ENCODE results near the gene L3MBTL4.

Gene L3MBTL4

DNA sequence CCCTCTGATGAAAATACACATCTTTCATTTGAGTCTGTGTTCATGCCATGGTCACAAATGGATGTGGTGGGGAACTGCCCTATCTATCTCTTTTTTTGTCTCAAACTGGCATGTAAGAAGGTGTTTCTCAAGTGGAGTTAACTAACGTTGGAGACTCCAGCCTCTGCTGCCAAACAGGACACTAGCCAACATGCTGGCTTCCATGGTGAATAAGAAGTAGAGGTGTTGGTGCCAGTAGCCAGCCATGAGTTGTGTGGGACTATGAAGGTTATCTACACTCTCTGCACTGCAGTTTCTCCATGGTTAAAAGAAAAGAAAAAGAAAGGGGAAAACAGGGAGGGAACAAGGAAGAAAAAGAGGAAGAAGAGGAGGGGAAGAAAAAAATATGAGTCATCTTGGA is 370.4 kb downstream of the L3MBTL4 start:
- no peak for DNase-seq (ENCODE audit: low read depth in 3 of 3)

DNA sequence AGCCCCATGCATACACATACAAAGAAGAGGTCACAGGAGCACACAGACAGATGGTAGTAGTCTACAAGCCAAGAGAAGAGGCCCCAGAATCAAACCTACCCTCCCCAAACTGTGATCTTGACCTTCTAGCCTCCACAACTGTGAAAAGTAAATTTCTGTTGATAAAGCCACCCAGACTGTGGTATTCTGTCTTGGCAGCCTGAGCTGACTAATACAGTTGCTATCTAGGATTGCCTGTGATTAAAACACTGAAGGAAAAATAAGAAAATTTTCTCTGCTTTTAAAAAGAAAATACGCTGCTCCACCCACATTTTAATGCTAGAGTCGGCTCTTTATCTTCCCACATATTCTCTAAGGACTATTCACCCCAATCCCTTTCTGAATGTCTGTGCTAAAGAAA is 375.7 kb downstream of the L3MBTL4 start:
- no peak for DNase-seq (ENCODE audit: low read depth in 3 of 3)

DNA sequence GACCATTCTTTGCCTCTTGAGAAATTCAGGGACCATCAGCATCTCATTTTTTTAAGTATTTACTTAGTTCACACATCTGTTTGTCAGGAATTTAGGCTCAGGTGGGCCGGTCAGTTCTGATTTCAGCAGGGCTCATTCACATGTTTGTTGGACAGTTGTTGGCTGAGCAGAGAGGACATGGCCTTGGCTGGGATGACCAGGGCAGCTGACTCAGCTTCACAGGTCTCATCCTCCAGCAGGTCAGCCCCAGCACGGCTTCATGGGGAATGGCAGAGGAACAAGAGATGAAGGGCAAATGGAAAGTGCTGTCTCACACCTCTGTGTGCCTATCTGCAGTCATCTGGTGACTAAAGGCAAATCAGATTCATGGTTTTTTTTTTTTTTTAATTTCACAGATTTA is 383.3 kb downstream of the L3MBTL4 start:
- no peak for DNase-seq (ENCODE audit: low read depth in 3 of 3)

DNA sequence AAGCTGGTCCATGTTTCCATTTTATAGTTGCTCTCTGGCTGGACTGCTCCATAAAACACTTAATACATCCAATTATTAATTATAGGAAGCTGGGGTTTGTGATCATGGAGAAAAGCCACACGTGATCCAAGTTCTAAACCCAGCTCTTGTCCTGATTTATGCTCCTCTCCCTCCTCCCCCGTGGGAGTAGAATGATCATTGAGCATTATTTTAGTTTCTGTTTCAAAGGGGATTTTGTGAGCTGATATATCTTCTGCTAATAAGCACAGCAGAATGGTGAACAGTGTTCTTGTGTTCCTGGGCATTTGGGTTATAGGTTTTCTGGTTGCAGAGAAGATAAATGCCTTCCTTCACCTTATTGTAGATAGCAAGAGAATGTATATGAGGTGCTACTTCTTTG is 383.7 kb downstream of the L3MBTL4 start:
- no peak for DNase-seq (ENCODE audit: low read depth in 3 of 3)

DNA sequence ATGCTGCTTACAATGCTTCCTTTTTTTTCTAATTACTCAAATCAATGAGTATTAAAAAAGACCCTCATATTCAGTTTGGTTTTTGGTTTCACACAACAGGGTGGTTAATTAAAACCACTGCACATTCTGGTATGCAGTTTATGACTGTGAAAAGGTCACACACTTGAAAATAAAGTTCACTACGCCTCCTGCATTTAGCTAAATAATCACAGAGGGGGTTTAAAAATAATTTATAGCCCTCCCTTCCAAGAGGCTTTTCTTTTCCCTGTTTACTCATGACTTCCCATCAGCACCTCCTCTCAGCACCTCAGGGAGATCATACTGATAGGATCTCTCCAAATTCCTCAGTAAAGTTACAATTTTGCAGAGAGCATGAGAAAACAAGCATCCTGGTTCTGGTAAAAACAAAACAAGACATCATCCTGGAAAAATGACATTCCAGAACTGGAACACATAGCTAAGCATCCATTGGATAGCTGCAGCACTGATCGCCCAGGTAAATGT is 389.9 kb downstream of the L3MBTL4 start:
- DNase-seq (ENCODE audit: low read depth in 3 of 3), result no peak

DNA sequence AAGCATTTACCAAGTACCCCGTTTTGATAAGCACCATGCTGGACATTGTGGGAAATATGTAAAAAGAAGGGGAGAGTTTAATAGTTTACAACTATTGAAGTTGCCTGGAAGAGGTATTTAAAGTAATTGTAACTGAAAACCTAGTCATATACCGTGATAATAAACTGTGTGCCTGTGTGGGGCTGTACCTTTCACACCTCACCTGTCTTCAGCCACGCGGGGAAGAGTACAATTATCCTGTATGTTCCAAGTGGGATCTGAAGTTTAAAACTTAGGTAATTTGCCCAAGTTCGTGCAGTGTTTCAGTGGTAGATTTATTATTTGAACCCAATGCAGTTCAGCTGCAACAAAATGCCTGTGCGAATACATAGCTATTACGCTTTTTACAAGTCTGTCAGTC is 391.2 kb downstream of the L3MBTL4 start:
- DNase-seq (ENCODE audit: low read depth in 3 of 3), result no peak

DNA sequence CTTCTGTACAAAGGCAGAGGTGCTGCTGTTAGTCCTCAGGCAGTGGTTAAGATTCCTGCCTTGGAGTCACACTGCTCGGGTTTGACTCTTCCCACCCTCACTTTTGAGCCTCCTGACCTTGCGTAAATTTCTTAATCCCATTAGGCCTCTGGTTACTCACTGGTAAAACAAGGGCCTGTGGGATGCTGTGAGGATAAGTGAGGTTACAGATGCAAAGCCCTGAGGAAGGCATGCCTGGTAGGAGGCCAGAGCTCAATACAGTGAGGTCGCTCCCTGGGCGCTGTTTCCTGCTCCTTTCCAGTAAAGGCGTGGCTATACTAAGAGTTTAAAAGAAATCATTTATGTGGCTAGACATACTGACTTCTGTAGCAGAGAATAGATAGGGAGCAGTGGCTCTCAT is 391.9 kb downstream of the L3MBTL4 start:
- DNase-seq (ENCODE audit: low read depth in 3 of 3), result no peak

DNA sequence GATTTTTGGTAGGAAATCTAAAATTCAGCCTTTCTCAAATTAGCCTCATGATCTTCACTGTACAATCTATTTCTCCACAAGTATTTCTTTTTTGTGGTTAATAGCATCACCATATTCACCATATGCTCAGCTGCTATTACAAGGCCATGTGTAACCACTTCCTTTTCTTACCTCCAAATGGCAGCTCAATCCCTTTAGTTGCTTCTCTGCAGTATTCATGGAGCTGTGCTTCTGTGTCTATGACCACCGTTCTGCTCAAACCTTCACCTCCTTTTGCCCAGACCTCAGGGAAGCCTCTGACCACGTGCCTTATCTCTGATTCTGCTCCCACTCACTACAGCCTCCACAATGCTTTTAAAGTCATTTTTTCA is 392.7 kb downstream of the L3MBTL4 start:
- DNase-seq (ENCODE audit: low read depth in 3 of 3), result no peak

DNA sequence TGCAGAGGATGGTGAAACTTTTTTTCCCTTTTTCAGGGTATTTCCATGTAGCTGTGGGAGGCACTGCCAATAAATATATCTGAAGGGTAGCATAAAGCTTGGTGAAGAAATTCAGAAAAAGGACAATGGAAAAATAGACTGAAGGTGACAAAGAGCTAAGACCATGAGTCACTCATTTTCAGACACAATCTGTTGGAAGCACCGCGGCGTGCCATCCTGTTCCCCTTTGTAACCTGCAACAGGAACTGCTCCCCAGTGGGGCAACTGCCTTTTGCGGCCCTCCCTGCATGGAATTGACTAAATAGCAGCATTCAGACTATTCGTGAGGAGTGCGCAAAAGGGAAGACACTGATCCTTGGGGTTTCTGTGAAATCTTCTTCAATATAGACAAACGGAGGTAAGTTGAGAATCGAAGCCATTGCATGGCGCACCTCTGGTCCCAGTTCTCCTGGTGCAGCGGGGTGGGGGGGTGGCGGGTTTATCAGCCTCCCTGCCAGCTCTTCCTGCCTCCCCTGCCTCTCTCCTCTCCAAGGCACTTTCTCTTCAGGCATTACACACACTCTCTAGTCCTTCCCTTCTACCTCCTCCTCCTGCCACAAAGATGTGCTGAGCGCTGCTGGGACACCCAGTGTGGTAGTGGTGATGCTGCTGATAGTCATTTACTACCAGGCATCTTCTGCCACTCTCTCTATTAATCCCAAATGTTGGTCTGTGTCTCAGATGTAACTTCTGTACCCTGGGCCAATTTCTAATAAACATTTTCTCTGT is 393.2 kb downstream of the L3MBTL4 start:
- DNase-seq (ENCODE audit: low read depth in 3 of 3), result no peak

DNA sequence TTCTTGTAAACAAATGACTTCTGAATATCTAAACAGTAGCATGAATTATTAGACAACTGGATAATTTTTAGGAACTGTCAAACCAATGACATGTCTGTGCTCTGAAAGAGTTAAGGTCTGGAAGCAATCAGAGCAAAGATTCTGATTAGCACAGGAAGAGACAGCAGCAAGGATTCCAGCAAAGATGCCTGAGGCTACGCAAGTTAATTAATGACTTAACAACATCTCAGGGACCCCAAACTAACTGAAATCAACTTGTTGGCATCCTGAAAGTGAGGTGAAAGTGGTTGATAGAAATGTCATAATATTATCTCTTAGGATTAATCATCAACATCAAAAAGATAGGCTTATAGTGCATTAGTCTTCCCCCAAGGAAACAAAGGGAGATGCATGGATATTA is 396.0 kb downstream of the L3MBTL4 start:
- no peak for DNase-seq (ENCODE audit: low read depth in 3 of 3)

DNA sequence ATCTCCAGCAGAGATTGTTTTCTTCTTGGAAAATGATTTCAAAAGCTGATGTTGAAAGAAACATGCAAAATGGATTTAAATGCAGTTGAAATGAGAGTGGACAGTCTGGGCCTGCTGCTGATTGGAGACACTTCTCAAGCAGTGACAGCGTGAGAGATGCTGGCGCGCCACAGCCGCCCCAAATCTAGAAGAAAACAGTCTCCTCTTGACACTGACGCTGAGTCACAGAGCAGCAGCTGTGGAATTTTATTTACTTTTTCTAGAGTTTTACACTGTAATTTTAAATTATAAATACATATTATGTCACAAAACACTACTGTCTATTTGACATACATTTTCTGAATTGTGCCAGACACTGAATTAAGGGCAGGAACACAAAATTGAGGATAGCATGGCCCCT is 397.5 kb downstream of the L3MBTL4 start:
- DNase-seq (ENCODE audit: low read depth in 3 of 3), result no peak

DNA sequence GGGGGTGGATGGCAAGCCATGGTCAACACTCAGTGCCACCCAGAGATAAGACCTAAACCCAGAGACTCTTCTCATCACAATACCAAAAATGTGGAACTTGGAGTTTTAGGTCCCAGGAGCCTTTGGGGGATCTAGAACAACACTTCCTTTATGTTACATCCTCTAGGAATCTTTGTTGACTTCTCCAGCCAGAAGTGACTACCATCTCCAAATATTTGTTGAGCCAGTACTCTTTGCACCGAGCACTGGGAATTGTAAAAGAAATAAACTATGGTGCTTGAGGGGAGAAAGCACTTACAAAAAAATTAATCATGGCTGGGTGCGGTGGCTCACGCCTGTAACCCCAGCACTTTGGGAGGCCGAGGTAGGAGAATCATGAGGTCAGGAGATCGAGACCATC is 399.3 kb downstream of the L3MBTL4 start:
- DNase-seq (ENCODE audit: low read depth in 3 of 3), result no peak

DNA sequence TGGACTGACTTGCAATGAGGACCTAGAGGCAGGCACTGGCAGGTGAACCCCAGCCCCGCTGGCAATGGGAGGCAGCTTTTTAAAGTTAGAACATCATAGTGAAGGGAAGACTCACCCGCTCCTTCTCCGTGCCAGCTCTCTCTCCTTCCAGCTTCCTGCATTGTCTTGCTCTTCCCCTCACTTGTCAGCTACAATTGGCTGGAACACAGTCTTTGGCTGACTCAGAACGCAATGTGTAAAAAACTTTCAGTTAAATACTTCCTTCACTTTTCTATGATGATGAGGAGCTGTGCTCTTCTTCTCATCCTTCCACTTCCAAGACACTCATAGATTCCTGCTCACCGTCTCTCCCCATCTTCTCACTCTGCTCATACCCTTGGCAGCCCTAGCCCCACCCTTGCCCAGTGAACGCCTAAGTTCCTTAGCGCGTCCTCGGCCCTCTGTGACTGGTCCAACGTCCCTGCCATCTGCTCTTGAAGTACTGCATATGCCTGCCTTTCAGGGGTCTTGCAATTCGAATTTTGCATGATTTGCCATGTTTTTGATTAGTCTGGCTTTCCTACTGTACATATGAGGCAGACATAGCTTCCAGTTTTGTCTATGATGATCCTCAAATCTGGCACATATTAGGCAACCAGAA is 401.4 kb downstream of the L3MBTL4 start:
- DNase-seq (ENCODE audit: low read depth in 3 of 3), result no peak

DNA sequence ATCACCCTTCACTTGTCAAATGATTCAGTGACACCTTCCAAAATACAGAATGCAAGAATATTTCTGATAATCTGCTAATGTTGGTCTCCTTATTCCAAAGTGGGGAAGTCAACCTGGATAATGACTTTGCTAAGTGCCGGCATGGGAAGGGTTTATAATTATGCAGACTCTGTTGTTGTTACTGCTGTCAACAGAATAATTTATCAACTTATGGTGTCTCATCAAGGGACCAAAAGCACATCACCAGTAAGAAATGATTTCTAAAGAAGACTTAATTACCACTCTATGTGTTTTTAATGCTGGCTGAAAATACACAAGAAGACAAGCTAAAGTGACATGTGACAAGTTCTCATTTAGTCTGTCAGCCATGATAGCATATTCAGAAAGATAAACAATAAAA is 403.8 kb downstream of the L3MBTL4 start:
- DNase-seq (ENCODE audit: low read depth in 3 of 3), result no peak

DNA sequence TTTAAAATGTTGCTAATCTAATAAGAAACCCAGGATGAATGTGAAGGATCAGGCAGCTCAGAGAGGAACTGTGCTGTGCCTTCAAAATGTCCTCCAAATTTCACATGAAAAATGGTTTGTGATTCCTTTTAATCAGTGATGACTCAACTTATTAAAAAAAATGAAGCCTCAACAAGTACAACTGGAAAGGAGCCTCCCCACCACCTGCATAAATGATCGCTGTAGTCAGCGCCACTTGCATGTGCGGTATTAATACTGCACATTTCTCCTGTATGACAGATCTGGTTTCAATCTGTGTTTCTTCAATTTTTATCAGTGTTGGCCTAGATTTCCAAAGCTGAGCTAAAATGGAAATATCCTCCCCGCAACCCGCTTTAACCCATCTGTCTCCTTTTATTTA is 404.4 kb downstream of the L3MBTL4 start:
- DNase-seq (ENCODE audit: low read depth in 3 of 3), result no peak

DNA sequence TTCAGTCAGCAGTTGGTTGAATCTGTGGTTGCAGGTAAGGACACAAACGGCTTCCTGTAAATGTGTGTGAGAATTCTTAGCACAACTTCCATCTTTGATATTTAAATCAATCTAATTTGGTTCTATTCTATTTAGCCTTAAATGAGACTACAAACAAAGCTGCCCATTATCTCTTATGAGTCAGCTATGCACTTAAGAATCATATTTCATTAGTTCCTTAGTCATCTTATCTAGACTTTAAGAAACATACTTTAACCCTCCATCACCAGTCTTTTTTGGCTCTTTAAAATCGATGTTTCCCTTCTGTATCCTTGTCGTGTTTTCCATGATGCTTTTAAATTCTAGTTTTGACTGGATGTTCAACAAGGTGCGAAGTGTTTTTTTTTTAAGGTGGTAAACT is 405.0 kb downstream of the L3MBTL4 start:
- no peak for DNase-seq (ENCODE audit: low read depth in 3 of 3)

DNA sequence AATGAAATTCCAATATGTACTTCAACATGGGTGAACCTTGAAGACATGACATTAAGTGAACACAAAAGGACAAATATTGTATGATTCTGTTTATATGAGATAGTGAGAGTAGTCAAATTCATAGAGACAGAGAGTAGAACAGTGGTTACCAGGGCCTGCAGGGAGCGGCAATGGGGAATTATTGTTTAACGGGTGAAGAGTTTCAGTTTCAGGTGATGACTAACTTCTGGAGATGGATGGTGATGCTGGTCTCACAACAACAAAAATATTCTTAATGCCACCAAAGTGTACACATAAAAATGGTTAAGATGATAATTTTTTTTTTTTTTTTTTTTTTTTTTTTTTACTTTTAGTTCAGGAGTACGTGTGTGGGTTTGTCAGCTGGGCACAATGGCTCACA is 410.0 kb downstream of the L3MBTL4 start:
- no peak for DNase-seq (ENCODE audit: low read depth in 3 of 3)

DNA sequence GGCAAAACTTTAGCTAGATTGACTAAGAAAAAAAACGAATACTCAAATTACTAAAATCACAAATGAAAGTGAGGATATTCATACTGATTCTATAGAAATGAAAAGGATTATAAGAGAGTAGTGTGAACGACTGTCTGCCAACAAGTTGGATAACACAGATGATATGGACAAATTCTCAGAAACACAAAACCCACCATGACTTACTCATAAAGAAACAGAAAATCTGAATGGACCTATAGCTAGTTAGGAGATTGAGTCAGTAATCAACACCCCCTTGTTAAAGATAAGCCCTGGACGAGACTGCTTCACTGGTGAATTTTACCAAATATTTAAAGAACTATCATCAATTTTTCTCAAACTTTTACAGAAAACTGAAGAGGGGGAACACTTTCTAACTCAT is 410.6 kb downstream of the L3MBTL4 start:
- DNase-seq (ENCODE audit: low read depth in 3 of 3), result no peak

DNA sequence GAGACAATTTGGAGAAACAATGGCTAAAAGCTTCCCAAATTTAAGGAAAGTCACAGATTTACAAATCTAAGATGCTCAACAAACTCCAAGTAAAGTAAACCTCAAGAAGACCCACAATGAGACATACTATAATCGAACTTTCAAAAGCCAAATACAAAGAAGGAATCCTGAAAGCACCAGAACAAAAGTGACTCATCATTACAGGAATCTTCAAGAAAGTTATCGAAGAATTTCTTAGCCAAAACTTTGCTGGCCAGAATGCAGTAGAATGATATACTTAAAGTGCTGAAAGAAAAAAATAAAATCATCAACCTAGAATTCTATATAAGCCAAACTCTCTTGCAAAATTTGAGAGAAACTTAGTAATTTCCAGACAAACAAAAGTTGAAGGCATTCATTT is 412.8 kb downstream of the L3MBTL4 start:
- DNase-seq (ENCODE audit: low read depth in 3 of 3), result no peak

DNA sequence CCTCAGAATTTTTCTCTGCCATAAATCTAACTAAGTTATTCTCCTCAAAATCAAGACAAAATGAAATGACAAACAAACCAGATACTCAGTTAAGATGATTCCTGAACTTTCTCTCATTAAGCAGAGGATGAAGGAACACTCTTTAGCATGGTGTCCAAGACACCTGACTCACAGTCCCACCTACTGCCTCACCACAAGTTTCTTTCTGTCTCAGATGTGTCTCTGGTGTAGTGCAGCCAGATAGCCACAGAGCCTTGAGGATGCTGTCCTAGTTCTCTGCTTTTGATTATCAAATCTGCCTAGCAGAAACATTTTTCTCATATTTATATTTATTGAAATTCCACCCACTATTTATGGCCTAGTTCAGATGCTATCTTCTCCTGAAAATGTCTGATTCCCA is 415.8 kb downstream of the L3MBTL4 start:
- no peak for DNase-seq (ENCODE audit: low read depth in 3 of 3)

DNA sequence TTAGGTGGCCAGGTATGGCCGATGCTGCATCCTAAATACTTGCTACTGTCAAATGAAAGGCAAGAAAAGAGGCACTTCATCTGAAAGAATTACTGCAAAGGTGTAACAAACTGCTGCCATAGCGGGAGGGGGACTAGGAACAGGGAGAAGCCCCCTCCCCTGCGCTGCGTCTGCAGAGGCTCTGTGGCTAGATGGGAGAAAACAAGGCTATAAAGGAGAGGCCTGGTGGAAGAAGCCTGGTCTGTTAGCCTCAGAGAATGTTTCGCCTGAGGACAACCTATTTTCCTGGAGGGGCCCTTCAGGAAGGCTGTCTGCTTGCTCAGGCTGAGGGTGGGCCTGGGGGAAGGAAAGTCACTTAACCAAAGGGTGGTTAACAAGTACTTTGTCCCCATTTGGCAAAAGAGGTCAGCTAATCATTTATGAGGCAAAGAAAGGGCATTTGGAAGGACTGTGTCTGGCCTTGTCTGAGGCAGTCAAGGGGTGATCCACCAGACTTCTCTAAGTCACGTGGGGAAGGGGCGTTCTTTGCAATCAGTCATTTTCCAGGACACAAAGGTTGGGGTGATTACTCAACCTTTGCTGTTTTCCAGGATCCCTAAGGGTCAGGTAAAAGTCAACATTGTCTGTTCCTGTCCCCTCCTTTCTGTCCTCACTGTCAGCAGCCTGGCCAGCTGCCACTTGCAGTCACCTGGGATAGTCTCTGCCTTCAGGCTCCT is 416.4 kb downstream of the L3MBTL4 start:
- no peak for DNase-seq (ENCODE audit: low read depth in 3 of 3)

DNA sequence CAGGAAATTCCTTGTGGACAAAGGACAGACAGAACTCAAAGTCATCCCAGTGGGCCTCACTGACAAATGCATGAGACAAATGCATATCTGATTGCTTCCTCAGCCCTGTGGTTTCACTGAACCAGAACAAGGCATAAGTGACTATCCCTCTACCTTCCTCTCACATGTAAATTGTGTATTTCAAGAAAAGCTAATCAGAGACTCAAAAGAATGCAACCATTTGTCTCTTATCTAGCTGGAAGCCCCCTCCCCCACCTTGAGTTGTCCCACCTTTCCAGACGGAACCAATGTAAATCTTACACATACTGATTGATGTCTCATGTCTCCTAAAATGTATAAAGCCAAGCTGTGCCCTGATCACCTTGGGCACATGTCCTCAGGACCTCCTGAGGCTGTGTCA is 417.4 kb downstream of the L3MBTL4 start:
- no peak for DNase-seq (ENCODE audit: low read depth in 3 of 3)

DNA sequence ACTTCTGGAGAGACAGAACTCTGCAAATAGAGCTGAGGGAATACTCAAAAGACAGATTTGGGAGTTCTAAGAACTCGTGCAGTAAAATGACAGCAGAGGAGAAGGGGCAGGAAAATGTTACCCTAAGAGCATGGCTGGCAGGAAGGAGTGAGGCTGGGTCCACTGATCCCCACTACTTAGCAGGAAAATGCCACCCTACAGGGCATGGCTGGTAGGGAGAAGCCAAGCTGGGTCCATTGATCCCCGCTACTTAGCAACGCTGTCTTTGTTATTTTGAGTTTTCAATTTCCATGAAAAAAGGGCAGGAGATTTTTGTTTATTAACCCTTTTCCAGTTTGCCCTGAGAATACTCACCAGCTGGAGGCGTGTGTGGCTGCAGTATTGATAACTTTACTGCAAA is 419.1 kb downstream of the L3MBTL4 start:
- no peak for DNase-seq (ENCODE audit: low read depth in 3 of 3)
